Frontal cortex (tissue), 4 donors: ENCODE measurements around the gene FOXRED1. TPM values are rescaled to one million over a fixed set of nuclear protein-coding genes. Genes with fewer than 3 reads are reported as not detected.
"Not testable (repeated sequence)": the region's sequence is repeated elsewhere in the genome, so short reads cannot be mapped to it uniquely, and the experiment has no call there.

ENCODE experiments used
- DNase-seq, 2 donors: peaks; one replicate each; pipeline ENCODE4 v3.0.0; 2012; ENCODE audit warnings: low spot score in 2 of 2
- FAIRE-seq: peaks from 2 replicates; lab custom pipeline; 2012; peaks lifted over from hg19 to GRCh38; lab: Jason Lieb, UNC
- small RNA-seq: library from RNA; depleted of rRNA; stranded (forward); fragments of <200 nt; gene quantifications from one replicate; pipeline ENCODE3, GENCODE V24; 2014
- total RNA-seq: library from RNA; depleted of rRNA; stranded (reverse); fragments of >200 nt; gene quantifications from one replicate; pipeline ENCODE4 v1.2.3, GENCODE V29; 2014
- donor health status: control.
- donor health status: control.
- donor health status: control.

The FOXRED1 gene
- total RNA-seq, 1 donor from 2014 or later = 18.3 TPM

GRCh38 chr11:126308771-126309170 is 39.8 kb downstream of the FOXRED1 start:
- FAIRE-seq, DNase-seq: not testable (repeated sequence)

GRCh38 chr11:126310200-126310991 is 41.4 kb downstream of the FOXRED1 start:
- peak; percentile 61 to 70 for DNase-seq
- no peak for FAIRE-seq

- DNase-seq (no peak), FAIRE-seq (no peak)
Observed at GRCh38 chr11:126310992-126311310, 42.0 kb downstream of the FOXRED1 start.

- FAIRE-seq (no peak), DNase-seq (no peak)
Observed at GRCh38 chr11:126311401-126312291, 42.7 kb downstream of the FOXRED1 start.

GRCh38 chr11:126312961-126313360 is 44.0 kb downstream of the FOXRED1 start:
- no peak for DNase-seq
- FAIRE-seq = no peak

- FAIRE-seq = no peak
- DNase-seq = no peak
Observed at GRCh38 chr11:126313826-126314225, 44.9 kb downstream of the FOXRED1 start.

- FAIRE-seq = no peak
- DNase-seq = no peak
Observed at GRCh38 chr11:126317432-126317755, 48.4 kb downstream of the FOXRED1 start.

GRCh38 chr11:126317756-126318573 is 49.0 kb downstream of the FOXRED1 start:
- FAIRE-seq (no peak), DNase-seq (no peak)

- DNase-seq = no peak
- no peak for FAIRE-seq
Observed at GRCh38 chr11:126318574-126319373, 49.8 kb downstream of the FOXRED1 start.

GRCh38 chr11:126319374-126319740 is 50.4 kb downstream of the FOXRED1 start:
- DNase-seq = no peak
- no peak for FAIRE-seq

GRCh38 chr11:126322996-126323395 is 54.0 kb downstream of the FOXRED1 start:
- DNase-seq (no peak), FAIRE-seq (no peak)

- FAIRE-seq = no peak
- DNase-seq = no peak
Observed at GRCh38 chr11:126327281-126328000, 58.5 kb downstream of the FOXRED1 start.

Small RNA genes lying within 50 kb of the gene (small RNA-seq; reads per million reads assigned to genes)
- gene RN7SL351P = not detected

Other genes with a start within 250 kb of the FOXRED1 start
- 32.6 TPM for gene CDON, start 206.3 kb upstream of the FOXRED1 start, total RNA-seq
- 36.3 TPM for gene RPUSD4, start 57.5 kb upstream of the FOXRED1 start, total RNA-seq
- gene FAM118B, start 57.4 kb upstream of the FOXRED1 start, total RNA-seq = 20.0 TPM
- 6.9 TPM for gene SRPRA, start 259 bp upstream of the FOXRED1 start, total RNA-seq
- 2.0 TPM for gene TIRAP, start 13.9 kb downstream of the FOXRED1 start, total RNA-seq
- 2.9 TPM for gene DCPS, start 34.9 kb downstream of the FOXRED1 start, total RNA-seq
- 15.9 TPM for gene ST3GAL4, start 86.5 kb downstream of the FOXRED1 start, total RNA-seq